Endothelial cell of umbilical vein (primary cell): ENCODE results near the gene MDH2. TPM values are rescaled to one million over a fixed set of nuclear protein-coding genes. Genes with fewer than 3 reads are reported as not detected.

Experiments used
- BruUV-seq: library from RNA; stranded (reverse); fragments of 400-500 nt; replicated peaks from 2 replicates; lab custom pipeline; 2021; lab: Mats Ljungman, UMichigan
- CTCF ChIA-PET: fragments of 300-600, 350-600 bp; sonication (Branson Sonifier 250); formaldehyde crosslinking; loops from one replicate; lab custom pipeline; 2021; ENCODE audit warnings: antibody characterized with exemption, inconsistent platforms; lab: Charles Lee
- POLR2A ChIA-PET: fragments of 300-600, 350-600 bp; sonication (Branson Sonifier 250); formaldehyde crosslinking; loops from one replicate; lab custom pipeline; 2021; ENCODE audit warnings: antibody characterized with exemption, inconsistent platforms; lab: Charles Lee
- DNase-seq: peaks from one replicate; pipeline ENCODE4 v3.0.0-alpha.2; 2011; ENCODE audit warnings: low read depth, low spot score
- FAIRE-seq: peaks from 2 replicates; lab custom pipeline; 2011; peaks lifted over from hg19 to GRCh38; lab: Jason Lieb, UNC
- H2AFZ ChIP-seq: 2 replicates; pipeline ENCODE4 v1.6.0; 2012; ENCODE audit warnings: low read depth, low read length, control low read depth, inconsistent platforms
- H3K27ac ChIP-seq: 2 replicates; pipeline ENCODE4 v1.5.1; 2011; ENCODE audit warnings: low read depth, mild to moderate bottlenecking, control low read depth, low read length, moderate library complexity; ENCODE audit not compliant: insufficient read depth
- H3K27me3 ChIP-seq, 2 experiments: 2 replicates each; pipeline versions ENCODE4 v1.6.0 to v1.6.1; 2011; ENCODE audit warnings: low read length in 2 of 2, mixed read lengths in 1 of 2; ENCODE audit not compliant: control insufficient read depth in 2 of 2, insufficient read depth in 2 of 2
- H3K36me3 ChIP-seq, 2 experiments: 2 replicates in 1 of 2; 3 replicates in 1 of 2; pipeline ENCODE4 v1.5.1; 2011; ENCODE audit warnings: low read length in 2 of 2, mild to moderate bottlenecking in 1 of 2, moderate library complexity in 1 of 2; ENCODE audit not compliant: control insufficient read depth in 2 of 2, insufficient read depth in 2 of 2; ENCODE audit errors: extremely low read depth in 1 of 2
- H3K4me1 ChIP-seq: 3 replicates; pipeline ENCODE4 v1.5.1; 2011; ENCODE audit warnings: mild to moderate bottlenecking, low read length; ENCODE audit not compliant: control insufficient read depth, insufficient read depth; ENCODE audit errors: extremely low read depth
- H3K4me2 ChIP-seq: 2 replicates; pipeline ENCODE4 v1.6.1; 2011; ENCODE audit warnings: low read length, control low read depth, mixed read lengths; ENCODE audit not compliant: insufficient read depth
- H3K4me3 ChIP-seq, 3 experiments: fragments of 200-600 bp in 1 of 3; sonication (generic), shearing (Covaris generic) in 1 of 3; replicated peaks in 1 of 3; 2 replicates each; pipeline ENCODE4 v1.5.1; 2011 to 2016; ENCODE audit warnings: control low read depth in 3 of 3, low read length in 3 of 3, mild to moderate bottlenecking in 2 of 3, inconsistent platforms in 1 of 3, low read depth in 1 of 3, moderate library complexity in 1 of 3; ENCODE audit not compliant: insufficient read depth in 1 of 3
- H3K79me2 ChIP-seq: 2 replicates; pipeline ENCODE4 v1.6.0; 2012; ENCODE audit warnings: low read length, inconsistent platforms; ENCODE audit not compliant: control insufficient read depth, insufficient read depth
- H3K9ac ChIP-seq: replicated peaks from 2 replicates; pipeline ENCODE3; 2011; ENCODE audit warnings: low read length, control low read depth; ENCODE audit not compliant: insufficient read depth; ENCODE audit errors: extremely low read depth
- H3K9me1 ChIP-seq: replicated peaks from 3 replicates; pipeline ENCODE4 v1.6.0; 2011; ENCODE audit warnings: mild to moderate bottlenecking, low read length; ENCODE audit not compliant: control insufficient read depth, insufficient read depth; ENCODE audit errors: extremely low read depth
- H3K9me3 ChIP-seq: replicated peaks from 2 replicates; pipeline ENCODE4 v1.5.1; 2012; ENCODE audit warnings: low read length, inconsistent platforms; ENCODE audit not compliant: control insufficient read depth, insufficient read depth
- H4K20me1 ChIP-seq: replicated peaks from 2 replicates; pipeline ENCODE3; 2011; ENCODE audit warnings: mild to moderate bottlenecking, low read length; ENCODE audit not compliant: control insufficient read depth, insufficient read depth; ENCODE audit errors: extremely low read depth
- FOS ChIP-seq: IDR thresholded peaks from 2 replicates; pipeline ENCODE4 v1.6.1; 2011; ENCODE audit warnings: mild to moderate bottlenecking, low read length, moderate library complexity, borderline replicate concordance; ENCODE audit not compliant: insufficient read depth
- JUN ChIP-seq: IDR thresholded peaks from 2 replicates; pipeline ENCODE4 v1.6.1; 2011; ENCODE audit warnings: borderline replicate concordance, low read depth; ENCODE audit not compliant: insufficient read length, insufficient read depth
- MYC ChIP-seq: IDR thresholded peaks from one replicate; pipeline ENCODE4 v1.6.1; 2011; ENCODE audit warnings: mild to moderate bottlenecking, low read depth, low read length
- POLR2A ChIP-seq: IDR thresholded peaks from 2 replicates; pipeline ENCODE4 v1.6.1; 2012; ENCODE audit warnings: low read depth, mild to moderate bottlenecking, control low read depth, low read length
- POLR2AphosphoS5 ChIP-seq: IDR thresholded peaks from 2 replicates; pipeline ENCODE4 v1.6.1; 2012; ENCODE audit warnings: low read depth, mild to moderate bottlenecking, control low read depth, low read length, moderate library complexity; ENCODE audit not compliant: insufficient read depth
- dilution Hi-C: fragments of 300-500 bp; cut with MboI; formaldehyde crosslinking; loops from one replicate; pipeline ENCODE4 v1.15.0; 2019; ENCODE audit warnings: low sequenced_read_pairs; ENCODE audit not compliant: extremely low pct_ligation_motif_present
- intact Hi-C: fragments of 100-400 bp; cut with micrococcal nuclease; formaldehyde crosslinking; loops from one replicate; pipeline ENCODE4 v1.10.0; 2022
- polyA plus RNA-seq, 4 experiments: library from polyadenylated mRNA; depleted of rRNA in 3 of 4; stranded (reverse) in 3 of 4; unstranded in 1 of 4; fragments of >200 nt; gene quantifications; 2 replicates each; pipeline versions ENCODE4 v1.2.1 to v1.2.3, GENCODE V29; 2011 to 2012; ENCODE audit warnings: missing spikeins in 1 of 4
- total RNA-seq: library from RNA; stranded (reverse); gene quantifications from 2 replicates; pipeline ENCODE4 v1.2.3, GENCODE V29; 2021
- TF ChIP-seq, protein P1 (sequence below), 2 donors: IDR thresholded peaks; 1 replicate in 1 of 2; 2 replicates in 1 of 2; pipeline ENCODE4 v1.5.1; 2011; ENCODE audit warnings: low read length in 2 of 2, mild to moderate bottlenecking in 2 of 2, moderate library complexity in 2 of 2, control low read depth in 1 of 2, inconsistent platforms in 1 of 2, low read depth in 1 of 2; ENCODE audit not compliant: insufficient read depth in 1 of 2; ENCODE audit errors: extremely low read depth in 1 of 2

MDH2 gene
- total and polyA plus RNA-seq, 2 donors (not counting 3 experiments of a cell fraction or from before 2014, with no cell fraction given): 123 to 175 TPM

DNA sequence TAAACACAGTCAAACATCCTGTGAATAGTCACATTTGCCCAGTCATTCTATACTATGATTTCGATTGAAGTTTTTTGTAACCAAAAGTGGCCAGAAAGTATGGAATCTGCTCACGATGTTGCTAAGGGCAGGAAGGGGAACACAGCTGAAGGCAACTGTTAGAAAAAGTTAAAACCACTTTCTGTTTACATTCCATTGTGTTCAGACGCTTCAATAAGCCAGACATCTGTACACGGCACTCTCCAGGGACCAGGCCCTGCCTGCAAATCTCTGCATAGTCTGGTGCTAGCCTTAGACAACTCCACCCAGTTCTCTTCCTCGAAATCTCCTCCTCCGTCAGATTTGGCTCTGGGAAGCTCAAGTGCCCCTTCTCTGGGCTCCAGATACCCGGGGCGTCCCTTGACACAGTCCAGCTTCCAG is 36.5 kb upstream of the MDH2 start:
- peak overlapping the region; percentile 77 for H2AFZ ChIP-seq
- CTCF ChIA-PET: interaction anchor here (0.9 to 2.7 kb wide), 2 partner anchors 9 to 145 kb away, joined by 3 to 26 read pairs; no protein-coding TSS in a partner anchor

More for the DNA sequence above, 36.5 kb upstream of the MDH2 start:
- FAIRE-seq (peak; percentile 88), DNase-seq (peak; percentile 91)
- Histone ChIP-seq H3K4me1 (peaks cover 35% of the 10 kb centered on the region), H3K4me3 (no peak overlapping the region), H3K9ac (peak overlapping the region; percentile 59), H3K9me3 (no peaks in the 10 kb centered on the region), H4K20me1 (no peaks in the 10 kb centered on the region), H3K27ac (peak overlapping the region; percentile 95), H3K9me1 (no peaks in the 10 kb centered on the region), H3K79me2 (no peaks in the 10 kb centered on the region), H3K27me3 (no peaks in the 10 kb centered on the region), H3K36me3 (peaks cover 0 to 2% of the 10 kb centered on the region in 2 experiments), H3K4me2 (peak overlapping the region; percentile 33)
- TSS peak; percentile 36 for BruUV-seq
- POLR2A ChIA-PET: no interaction called here
- dilution Hi-C loops: no loop called here
- TF ChIP-seq JUN: no peak
- TF ChIP-seq, protein P1, sequence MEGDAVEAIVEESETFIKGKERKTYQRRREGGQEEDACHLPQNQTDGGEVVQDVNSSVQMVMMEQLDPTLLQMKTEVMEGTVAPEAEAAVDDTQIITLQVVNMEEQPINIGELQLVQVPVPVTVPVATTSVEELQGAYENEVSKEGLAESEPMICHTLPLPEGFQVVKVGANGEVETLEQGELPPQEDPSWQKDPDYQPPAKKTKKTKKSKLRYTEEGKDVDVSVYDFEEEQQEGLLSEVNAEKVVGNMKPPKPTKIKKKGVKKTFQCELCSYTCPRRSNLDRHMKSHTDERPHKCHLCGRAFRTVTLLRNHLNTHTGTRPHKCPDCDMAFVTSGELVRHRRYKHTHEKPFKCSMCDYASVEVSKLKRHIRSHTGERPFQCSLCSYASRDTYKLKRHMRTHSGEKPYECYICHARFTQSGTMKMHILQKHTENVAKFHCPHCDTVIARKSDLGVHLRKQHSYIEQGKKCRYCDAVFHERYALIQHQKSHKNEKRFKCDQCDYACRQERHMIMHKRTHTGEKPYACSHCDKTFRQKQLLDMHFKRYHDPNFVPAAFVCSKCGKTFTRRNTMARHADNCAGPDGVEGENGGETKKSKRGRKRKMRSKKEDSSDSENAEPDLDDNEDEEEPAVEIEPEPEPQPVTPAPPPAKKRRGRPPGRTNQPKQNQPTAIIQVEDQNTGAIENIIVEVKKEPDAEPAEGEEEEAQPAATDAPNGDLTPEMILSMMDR (IDR thresholded peaks at IDR 0.05; ENCODE audit: extremely low read depth in 1 of 2, insufficient read depth in 1 of 2, low read depth in 1 of 2, low read length in 2 of 2): no peak
- no peak for TF ChIP-seq POLR2A
- no peak for TF ChIP-seq POLR2AphosphoS5
- TF ChIP-seq FOS: no peak
- TF ChIP-seq MYC: no peak
- intact Hi-C loops: loop anchor here (5.0 kb wide), 1 partner anchor 244 kb away; no protein-coding TSS in a partner anchor
